GM19452 (cell line): ENCODE results near the gene PLPP7.
"Not testable (repeated sequence)": the region's sequence is repeated elsewhere in the genome, so short reads cannot be mapped to it uniquely, and the experiment has no call there.

Experiments
- ATAC-seq: cut with Tn5 transposase; IDR thresholded peaks from one replicate; pipeline ENCODE4 v1.9.1; 2021; ENCODE audit not compliant: unreplicated experiment

PLPP7 gene

DNA sequence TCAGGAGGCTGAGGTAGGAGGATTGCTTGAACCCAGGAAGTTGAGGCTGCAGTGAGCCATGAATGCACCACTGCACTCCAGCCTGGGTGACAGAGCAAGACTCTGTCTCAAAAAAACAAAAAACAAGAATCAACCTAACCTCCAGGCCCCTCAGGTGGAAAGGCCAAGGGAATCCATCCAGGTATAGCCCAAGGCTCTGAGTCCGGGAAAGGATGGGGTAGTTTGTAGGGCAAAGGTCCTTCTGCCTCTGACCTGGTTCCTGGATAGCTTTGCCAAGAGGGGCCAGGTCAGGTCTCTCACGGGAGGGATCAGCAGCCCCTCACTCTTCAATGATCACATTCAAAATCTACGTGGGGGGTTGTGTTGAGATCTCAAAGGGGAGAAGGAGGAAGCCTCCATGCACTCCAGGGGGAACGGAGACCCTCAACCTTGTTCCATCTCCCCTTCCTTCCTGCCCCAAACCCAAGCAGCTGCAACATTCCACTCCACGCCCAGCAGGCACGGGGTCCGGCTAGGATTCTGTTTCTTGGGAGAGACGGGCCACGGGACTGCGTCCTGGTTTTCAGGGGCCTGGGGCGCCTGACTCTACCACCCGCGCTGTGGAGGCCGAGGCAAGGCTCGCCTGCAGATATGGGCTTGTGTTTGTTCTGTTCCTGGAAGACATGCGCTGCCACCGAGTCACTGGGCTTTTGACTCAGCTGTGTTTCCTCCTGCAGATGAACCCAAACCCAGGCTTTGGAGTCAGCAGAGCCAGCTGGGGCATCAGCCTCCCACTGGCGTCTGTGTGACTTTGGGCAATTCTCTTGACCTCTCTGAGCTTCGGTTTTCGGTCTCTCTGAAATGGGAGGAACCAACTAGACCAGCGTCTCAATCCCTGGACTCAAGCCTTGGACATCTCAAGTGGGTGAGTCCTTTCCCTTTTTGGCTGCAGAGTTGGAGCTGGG lies 35.5 kb downstream of the PLPP7 start:
- ATAC-seq, result no peak

DNA sequence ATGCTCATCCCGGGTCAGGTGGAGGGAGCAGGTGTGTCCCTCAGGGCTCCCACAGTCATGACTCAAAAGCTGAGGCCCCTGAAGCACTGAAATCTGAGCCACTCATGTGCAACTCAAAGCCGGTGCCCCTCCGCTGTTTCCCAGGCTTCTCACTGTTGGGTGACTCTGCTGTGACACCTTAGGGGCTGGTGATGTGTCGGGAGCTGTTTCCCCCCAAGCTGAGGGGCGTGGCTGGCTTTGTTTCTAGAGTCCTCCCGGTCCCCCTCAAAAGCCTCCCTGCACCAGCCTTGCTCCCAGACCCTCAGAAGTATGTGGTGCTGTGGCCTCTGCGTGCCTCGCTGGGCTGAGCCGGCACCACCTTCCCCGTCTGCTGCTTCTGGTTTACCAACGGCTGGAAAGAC lies 39.7 kb downstream of the PLPP7 start:
- ATAC-seq, result no peak

DNA sequence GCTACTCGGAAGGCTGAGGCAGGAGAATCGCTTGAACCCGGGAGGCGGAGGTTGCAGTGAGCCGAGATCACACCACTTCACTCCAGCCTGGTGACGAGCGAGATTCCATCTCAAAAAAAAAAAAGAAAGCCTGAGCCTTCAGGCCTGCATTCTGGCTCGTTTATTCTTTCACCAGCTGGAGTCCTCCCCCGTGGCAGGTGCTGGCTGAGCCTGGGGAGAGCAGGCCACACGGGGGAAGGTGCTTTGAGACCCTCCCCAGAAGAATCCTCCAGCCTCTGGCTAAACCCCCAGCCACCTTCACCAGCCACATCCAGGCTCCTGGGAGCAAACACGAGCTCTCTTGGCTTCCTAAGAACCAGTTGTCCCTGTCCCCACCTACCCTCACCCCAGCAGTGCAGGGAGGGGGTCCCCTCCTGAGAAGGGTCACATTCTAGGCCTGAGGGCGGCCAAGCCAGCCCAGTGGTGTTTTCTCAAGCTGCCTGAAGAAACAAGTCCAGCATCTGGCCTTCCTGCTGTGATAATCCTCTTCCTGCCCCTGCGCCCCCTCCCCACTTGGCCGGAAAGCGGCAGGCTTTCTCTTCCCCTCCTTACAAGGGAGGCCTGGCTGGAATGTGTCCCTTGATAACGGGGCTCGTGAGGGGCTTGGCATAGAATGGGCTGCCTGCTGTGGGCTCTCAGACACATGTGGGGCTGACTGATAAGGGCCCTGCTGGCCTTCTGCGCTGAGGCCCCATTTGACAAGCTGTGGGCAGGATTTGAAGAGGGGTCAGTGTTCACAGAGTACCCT lies 41.5 kb downstream of the PLPP7 start:
- ATAC-seq, result no peak

DNA sequence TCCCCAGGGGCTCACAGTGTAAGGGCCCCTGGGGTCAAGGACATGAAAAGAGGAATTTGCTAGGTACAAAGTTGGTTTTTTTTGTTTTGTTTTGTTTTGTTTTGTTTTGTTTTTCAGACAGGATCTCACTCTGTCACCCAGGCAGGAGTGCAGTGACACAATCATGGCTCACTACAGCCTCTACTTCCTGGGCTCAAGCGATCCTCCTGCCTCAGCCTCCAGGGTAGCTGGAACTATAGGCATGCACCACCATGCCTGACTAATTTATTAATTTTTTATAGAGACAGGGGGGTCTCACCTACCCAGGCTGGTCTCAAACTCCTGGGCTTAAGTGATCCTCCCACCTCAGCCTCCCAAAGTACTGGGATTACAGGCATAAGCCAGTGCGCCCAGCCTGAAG lies 42.5 kb downstream of the PLPP7 start:
- not testable (repeated sequence) for ATAC-seq

DNA sequence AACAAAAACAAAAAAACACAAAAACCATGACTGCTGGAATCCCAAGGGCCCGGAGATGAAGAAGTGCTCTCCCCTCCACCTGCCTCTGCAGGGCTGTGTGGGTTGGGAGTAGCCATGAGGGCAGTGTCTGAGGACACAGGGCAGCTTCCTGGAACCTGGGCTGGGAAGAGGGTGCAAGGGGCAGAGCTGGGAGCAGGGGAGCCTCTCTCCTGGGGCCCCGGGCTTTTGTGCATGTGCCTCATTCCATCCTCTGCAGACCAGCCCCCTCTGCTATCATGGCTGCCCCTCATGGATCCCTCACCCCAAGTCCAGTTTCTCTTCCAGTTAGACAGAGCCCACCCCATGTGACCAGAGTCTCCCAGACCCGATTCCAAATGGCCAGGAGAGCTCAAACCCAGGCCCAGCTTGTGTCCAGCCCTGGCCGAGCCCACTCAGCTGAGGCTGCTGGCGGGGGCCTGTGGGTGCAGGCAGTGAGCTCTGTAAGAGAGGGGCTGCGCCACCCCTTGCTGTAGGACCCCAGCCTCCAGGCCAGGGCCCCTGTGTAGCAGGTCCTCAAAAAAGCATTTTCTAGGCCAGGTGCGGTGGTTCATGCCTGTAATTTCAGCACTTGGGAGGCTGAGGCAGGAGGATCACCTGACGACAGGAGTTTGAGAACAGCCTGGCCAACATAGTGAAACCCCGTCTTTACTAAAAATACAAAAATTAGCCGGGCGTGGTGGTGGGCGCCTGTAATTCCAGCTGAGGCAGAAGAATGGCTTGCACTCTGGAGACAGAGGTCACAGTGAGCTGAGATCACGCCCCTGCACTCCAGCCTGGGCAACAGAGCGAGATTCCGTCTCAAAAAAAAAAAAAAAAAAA lies 44.5 kb downstream of the PLPP7 start:
- no peak for ATAC-seq

DNA sequence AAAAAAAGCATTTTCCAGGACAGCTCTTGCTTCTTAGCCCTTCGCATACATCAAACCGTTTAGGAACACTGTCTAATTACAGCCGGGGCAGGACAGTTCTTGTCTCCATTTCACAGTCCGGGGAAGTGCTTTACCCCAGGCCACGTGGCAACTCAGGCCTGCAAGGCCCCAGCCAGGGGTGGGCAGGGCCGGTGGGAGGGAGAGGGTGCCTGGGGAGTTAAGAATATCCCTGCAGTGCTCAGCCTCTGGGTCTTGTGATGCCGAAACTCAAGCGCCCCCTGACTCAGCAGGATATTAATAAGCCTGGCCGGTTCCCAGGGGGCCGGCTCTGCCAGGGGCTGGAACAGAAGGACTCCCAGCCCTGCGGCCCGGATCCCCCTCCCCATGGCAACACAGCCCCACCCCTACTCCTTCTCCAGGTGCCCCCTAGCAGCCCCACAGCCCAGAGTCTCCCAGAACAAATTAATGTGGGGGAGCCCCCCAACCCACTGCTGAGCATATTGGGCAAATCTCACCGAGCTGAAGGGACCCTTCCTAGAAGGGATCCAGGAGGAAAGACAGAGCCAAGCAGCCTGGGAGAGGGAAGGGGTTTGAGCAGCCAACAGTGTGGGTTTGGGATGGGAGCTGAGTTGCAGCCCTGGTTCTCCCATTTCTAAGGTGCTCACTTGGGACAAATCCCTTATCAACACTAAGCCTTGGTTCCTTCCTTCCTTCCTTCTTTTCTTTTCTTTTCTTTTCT lies 45.3 kb downstream of the PLPP7 start:
- ATAC-seq, result no peak

DNA sequence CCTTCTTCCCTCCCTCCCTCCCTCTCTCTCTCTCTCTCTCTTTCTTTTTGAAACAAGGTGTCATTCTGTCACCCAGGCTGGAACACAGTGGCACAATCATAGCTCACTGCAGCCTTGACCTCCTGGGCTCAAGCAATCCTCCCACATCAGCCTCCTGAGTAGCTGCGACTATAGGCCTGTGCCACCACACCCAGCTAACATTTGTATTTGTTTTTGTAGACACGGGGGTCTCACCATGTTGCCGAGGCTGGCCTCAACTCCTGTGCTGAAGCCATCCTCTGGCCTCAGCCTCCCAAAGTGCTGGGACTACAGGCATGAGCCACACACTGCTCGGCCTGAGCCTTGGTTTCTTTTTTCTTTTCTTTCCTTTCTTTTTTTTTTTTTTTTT lies 45.8 kb downstream of the PLPP7 start:
- no peak for ATAC-seq

DNA sequence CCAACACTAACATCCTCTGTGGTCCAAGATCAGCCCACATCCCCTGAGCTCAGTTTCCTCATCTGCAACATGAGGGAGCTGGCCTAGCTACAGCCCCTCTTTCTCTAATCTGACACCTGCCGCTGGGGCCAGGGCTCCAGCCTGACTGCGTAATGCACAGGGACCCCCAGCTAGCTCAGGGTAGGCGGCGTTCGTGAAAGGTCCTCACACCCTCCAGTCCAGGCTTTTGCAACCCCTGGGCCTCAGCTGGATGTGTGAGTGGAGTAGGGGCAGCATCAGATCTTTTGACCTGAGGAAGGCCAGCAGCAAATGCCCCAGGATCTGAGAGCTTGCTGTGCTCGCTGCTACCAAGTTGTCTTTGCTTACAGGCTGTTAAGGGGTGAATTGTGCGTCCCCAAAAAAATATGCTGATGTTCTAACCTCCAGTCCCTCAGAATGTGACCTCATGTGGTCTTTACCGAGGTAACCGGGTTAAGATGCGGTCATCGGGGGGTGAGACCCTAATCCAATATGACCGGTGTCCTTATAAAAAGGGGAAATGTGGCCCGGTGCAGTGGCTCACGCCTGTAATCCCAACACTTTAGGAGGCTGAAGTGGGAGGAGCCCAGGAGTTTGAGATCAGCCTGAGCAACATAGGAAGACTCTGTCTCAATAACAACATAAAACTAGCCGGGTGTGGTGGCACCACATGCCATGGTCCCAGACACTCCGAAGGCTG lies 47.8 kb downstream of the PLPP7 start:
- ATAC-seq, result no peak

DNA sequence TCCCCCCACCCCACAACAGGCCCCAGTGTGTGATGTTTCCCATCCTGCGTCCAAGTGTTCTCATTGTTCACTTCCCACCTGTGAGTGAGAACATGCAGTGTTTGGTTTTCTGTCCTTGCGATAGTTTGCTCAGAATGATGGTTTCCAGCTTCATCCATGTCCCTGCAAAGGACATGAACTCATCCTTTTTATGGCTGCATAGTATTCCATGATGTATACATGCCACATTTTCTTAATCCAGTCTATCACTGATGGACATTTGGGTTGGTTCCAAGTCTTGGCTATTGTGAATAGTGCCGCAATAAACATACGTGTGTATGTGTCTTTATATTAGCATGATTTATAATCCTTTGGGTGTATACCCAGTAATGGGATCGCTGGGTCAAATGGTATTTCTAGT lies 49.7 kb downstream of the PLPP7 start:
- ATAC-seq, result not testable (repeated sequence)

DNA sequence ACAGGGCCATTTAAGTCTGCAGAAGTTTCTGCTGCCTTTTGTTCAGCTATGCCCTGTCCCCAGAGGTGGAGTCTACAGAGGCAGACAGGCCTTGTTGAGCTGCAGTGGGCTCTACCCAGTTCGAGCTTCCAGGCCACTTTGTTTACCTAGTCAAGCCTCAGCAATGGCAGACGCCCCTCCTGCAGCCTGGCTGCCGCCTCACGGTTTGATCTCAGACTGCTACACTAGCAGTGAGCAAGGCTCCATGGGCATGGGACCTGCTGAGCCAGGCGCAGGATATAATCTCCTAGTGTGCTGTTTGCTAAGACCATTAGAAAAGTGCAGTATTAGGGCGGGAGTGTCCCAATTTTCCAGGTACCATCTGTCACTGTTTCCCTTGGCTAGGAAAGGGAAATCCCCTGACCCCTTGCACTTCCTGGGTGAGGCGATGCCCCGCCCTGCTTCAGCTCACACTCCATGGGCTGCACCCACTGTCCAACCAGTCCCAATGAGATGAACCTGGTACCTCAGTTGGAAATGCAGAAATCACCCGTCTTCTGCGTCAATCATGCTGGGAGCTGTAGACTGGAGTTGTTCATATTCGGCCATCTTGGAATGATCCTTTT lies 55.5 kb downstream of the PLPP7 start:
- ATAC-seq, result not testable (repeated sequence)

DNA sequence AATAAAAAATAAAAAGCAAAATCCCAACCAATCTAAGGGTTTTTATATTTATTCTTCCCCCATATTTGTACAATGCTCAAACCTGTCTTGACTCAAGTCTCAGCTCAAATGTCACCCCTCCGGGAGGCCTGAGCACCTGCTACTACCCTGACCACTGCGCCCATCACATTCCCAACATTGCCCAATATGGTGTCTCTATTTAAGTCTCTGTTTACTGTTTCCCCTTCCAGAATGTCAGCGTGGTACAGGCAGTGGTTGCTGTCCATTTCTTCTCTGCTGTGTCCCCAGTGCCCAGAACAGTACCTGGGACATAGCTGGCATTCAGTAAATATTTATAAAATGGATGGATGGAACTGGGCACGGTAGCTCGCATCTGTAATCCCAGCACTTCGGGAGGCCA lies 57.0 kb downstream of the PLPP7 start:
- ATAC-seq, result no peak

DNA sequence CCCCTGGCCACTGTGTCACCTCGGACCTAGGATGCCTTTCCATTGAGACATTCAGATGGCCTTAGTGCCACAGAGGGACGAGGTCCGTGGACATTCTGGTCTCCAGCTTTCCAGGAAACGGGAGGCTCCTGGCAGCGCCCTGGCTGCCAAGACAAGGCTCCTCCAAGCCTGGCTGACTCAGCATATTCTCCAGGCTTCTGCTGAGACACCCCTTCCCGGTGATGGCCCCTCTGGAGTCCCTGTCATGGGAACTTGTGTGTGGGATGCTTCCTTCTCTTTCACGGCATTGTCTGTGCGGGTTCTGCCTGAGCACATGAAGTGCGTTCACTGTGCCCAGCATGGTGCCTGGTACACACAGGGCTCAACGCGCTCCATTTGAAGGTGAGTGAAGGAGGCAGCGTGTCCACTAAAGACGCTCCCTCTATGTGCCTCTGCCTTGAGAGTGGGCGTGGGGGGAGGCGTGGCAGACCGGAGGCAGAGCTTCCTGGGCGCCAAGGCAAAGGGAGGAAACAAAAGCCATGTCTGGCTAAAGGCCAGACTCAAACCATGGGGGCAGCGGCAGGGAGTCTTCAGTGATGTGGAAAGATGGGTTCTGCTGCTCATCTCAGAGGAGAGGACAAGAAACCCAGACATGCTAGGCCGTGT lies 58.0 kb downstream of the PLPP7 start:
- ATAC-seq, result no peak

DNA sequence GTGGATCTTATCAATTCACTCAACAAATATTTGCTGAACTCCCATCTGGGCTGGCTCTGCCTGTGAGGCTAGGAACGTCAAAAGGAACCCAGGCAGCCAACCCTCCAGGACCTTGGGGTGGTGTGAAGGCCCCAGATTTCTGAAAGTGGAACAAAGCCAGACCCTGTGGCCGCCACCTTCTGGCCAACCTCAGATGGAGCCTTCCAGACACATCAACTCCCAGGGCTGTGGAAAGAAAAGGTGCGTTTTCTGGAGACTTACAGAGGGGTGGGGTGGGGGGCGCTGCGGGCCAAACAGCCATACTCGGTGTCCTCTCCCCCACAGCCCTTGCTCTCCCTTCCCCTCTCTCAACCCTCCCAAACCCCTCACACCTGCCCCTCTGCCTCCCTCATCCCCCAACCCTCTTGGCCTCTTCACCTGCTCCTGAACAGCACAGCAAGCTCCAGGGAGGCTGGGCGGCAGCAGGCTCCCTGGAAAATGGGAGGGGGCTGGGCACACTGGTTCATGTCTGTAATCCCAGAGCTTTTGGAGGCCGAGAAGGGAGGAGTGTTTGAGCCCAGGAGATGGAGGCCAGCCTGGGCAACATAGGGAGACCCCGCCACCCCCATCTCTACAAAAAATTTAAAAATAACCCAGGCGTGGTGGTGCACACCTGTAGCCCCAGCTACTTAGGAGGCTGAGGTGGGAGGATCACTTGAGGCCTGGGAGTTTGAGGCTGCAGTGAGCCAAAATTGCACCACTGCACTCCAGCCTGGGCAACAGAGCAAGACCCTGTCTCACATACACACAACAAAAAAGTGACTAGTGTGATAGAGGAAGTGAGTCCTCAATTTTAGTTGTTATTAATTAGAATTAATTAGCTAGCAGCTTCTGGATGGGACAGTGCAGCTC lies 59.4 kb downstream of the PLPP7 start:
- ATAC-seq, result no peak

DNA sequence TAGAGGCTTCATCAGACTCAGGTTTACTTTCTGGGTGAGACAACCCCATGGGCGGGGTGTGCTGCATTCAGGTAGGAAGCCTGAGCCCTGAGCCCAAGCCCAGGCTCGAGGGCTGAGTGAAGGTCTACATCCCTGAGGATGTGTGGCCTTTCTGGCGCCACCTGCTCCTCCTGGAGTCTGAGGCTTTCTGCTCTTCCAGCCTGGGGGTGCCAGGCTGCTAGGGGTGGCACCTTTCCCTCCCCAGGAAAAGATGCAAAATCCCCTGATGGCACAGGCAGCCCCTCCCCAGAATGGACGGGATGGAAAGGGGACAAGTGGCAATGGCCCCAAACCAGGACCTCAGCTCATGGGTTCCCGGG lies 60.0 kb downstream of the PLPP7 start:
- ATAC-seq, result no peak

DNA sequence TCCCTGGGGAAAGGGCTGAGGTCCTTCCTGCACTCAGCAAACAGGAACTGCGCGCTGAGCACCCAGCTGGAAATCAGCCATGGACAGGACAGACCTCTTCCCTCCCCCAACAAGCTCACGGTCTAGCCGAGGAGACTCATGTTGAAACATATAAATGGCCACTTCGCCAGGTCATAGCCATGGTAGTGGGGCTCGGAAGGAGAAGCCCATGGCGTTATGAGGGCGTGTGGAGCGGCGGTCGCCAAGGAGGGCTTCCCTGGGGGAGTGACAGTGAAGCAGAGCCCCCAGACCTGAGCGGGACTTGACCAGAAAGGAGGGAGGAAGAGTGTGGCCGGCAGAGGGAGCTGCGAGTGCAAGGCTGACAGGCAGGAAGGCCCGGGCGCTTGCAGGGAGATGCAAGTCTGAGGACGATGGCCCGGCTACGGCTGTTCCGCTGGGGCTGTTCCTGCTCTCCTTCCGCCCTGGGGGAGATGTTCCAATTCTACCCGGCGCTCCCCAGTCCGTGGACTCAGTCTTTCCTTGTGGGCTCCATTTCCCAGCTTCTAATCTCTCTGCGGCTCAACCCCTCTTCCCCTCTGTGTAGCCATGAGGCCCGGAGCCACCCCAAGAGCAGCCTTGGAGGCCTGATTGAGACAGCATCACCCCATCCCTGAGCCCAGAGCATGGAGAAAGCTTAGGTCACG lies 60.5 kb downstream of the PLPP7 start:
- no peak for ATAC-seq

DNA sequence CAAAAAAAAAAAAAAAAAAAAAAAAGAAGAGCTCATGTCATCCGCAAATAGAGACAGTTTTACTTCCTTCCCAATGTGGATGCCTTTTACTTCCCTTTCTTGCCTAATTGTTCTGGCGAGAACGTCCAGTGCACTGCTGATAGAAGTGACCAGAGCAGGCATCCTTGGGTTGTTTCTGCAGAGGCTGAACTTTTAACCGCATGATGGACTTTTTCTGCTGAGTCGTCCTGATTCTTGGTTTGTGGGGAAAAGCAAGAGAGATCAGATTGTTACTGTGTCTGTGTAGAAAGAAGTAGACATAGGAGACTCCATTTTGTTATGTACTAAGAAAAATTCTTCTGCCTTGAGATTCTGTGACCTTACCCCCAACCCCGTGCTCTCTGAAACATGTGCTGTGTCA lies 67.0 kb downstream of the PLPP7 start:
- ATAC-seq, result not testable (repeated sequence)

DNA sequence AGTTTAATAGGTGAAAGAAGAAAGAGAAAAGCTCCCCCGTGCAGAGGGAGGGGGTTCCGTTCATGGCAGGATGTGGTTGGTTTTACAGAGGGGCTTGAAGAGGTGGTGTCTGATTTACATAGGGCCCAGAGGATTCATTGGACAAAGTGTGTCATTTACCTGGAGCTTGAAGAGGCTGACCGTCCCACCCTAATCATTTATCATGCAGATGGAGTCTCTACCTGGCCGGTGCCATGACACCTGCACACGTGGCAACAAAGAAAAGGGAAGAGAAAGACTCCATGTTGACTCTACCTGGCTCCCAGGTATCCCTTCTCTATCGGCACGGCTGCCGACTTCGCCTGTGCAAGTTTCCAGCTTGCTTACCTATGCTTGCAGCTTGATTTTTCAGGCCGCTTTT lies 69.0 kb downstream of the PLPP7 start:
- ATAC-seq, result no peak
